ENCODE data around the gene PXDN. TPM values are rescaled to one million over a fixed set of nuclear protein-coding genes. Genes with fewer than 3 reads are reported as not detected.

PXDN gene
- total and polyA plus RNA-seq, 8 donors, result 3.3 to 71.6 (median 28.0) TPM

DNA sequence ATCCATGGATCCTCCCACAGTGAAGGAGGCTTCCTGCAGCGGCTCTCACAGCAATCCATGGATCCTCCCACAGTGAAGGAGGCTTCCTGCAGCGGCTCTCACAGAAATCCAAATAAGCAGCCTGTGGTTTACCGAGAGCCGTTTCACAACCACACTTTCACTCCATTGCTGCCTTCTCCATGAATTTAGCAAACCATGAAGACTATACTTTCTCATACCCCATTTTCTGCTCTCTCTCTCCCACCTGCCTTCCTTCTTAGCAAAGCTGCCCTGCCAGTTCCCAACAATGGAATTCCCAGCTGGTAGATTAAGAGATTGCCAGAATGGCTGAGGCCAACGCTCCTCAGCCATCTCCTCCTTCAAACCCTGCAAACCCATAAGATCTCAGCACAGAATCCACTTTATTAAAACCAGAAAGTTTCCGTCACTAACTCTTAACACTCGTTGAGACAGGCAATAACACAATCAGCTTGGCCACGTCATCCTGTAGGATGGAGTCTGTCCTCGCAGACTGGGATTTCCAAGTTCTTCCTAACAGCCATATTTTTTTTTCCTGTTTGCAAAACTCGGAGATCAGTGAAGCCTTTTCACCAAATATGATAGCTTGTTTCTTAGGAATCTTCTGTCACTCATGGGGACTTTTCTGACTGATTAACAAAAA lies 162.2 kb downstream of the PXDN start:
- intact Hi-C loops (cut with DNase I; ENCODE audit: low total_unique reads), result no loop called here
- TF ChIP-seq, protein P1, sequence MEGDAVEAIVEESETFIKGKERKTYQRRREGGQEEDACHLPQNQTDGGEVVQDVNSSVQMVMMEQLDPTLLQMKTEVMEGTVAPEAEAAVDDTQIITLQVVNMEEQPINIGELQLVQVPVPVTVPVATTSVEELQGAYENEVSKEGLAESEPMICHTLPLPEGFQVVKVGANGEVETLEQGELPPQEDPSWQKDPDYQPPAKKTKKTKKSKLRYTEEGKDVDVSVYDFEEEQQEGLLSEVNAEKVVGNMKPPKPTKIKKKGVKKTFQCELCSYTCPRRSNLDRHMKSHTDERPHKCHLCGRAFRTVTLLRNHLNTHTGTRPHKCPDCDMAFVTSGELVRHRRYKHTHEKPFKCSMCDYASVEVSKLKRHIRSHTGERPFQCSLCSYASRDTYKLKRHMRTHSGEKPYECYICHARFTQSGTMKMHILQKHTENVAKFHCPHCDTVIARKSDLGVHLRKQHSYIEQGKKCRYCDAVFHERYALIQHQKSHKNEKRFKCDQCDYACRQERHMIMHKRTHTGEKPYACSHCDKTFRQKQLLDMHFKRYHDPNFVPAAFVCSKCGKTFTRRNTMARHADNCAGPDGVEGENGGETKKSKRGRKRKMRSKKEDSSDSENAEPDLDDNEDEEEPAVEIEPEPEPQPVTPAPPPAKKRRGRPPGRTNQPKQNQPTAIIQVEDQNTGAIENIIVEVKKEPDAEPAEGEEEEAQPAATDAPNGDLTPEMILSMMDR (IDR thresholded peaks at IDR 0.05), result no peak
- TF ChIP-seq POLR2AphosphoS5 (IDR thresholded peaks at IDR 0.05), result no peak
- TF ChIP-seq EP300 (IDR thresholded peaks at IDR 0.05), result no peak
- no peak for TF ChIP-seq POLR2A (IDR thresholded peaks at IDR 0.05)
- Histone ChIP-seq H3K27ac (no peak overlapping the region), H3K27me3 (peaks cover 0 to 39% (median 0%) of the 10 kb centered on the region in 3 donors), H3K4me3 (no peak overlapping the region), H3K9me3 (no peaks in the 10 kb centered on the region), H3K36me3 (no peaks in the 10 kb centered on the region), H3K4me1 (no peaks in the 10 kb centered on the region)
- WGBS, 5 donors, result 78 to 81% (median 79%) methylated on average over 10 of the region's 10 CpGs
- no peak for DNase-seq

All from stomach (tissue), 9 donors.